ENCODE results near the gene SDR42E2. TPM values are rescaled to one million over a fixed set of nuclear protein-coding genes. Genes with fewer than 3 reads are reported as not detected.

The SDR42E2 gene
- total and polyA plus RNA-seq, 10 of the 15 experiments (the other 5 are each of a cell fraction or from before 2014, with no cell fraction given): 0.01 to 0.09 (median 0.08) TPM; not detected in 4

- no peaks in the 10 kb centered on the region for H3K9me3 ChIP-seq (replicated peaks; ENCODE audit: control insufficient read depth, insufficient read depth, low read length)
- in situ Hi-C loops (cut with MboI): loop anchor here (5.0 kb wide), 1 partner anchor 101 kb away; the partner anchor contains the start of gene POLR3E
- no peaks in the 10 kb centered on the region for H4K20me1 ChIP-seq (ENCODE audit: control insufficient read depth, insufficient read depth)
- no TSS peak for BruUV-seq (replicated peaks)
- peak; percentile 95 for DNase-seq (ENCODE audit: low read depth, low spot score)
- H3K9ac ChIP-seq (ENCODE audit: control insufficient read depth, insufficient read depth, low read length): peak overlapping the region; percentile 9
- no peaks in the 10 kb centered on the region for H3K36me3 ChIP-seq (ENCODE audit: control insufficient read depth in 2 of 2, insufficient read depth in 2 of 2, low read length in 1 of 2)
- peak overlapping the region; percentile 96 for H2AFZ ChIP-seq (ENCODE audit: control insufficient read depth, low read depth, low read length)
- peak overlapping the region; percentile 89 for H3K4me3 ChIP-seq
- H3K4me1 ChIP-seq (ENCODE audit: control insufficient read depth, insufficient read depth, low read length): peaks cover 41% of the 10 kb centered on the region
- ChIA-PET POLR2A (interaction anchor here (1.4 to 6.0 kb wide), 3 partner anchors 10 to 158 kb away, joined by 6 to 104 read pairs (median 21); partner anchors contain the start of genes EEF2K and POLR3E), CTCF (interaction anchor here (0.6 to 8.4 kb wide), 13 partner anchors 10 to 182 kb away, joined by 3 to 132 read pairs (median 4); partner anchors contain the start of genes EEF2K and POLR3E), RAD21 (ENCODE audit: unreplicated experiment) (interaction anchor here (0.6 to 7.8 kb wide), 9 partner anchors 11 to 1214 kb away, joined by 3 to 74 read pairs (median 5); partner anchors contain the start of genes EEF2K and POLR3E), SMC1A (ENCODE audit: uncharacterized antibody, unreplicated experiment) (interaction anchor here (0.6 to 9.0 kb wide), 6 partner anchors 9 to 243 kb away, joined by 3 to 86 read pairs (median 18); partner anchors contain the start of genes EEF2K and POLR3E)
- 0 out of 2 replicates have a peak overlapping the region, but pooled peaks have one; percentile 26 for H3K27ac ChIP-seq (ENCODE audit: control insufficient read depth, insufficient read depth)
- peak overlapping the region; percentile 84 for H3K4me2 ChIP-seq (ENCODE audit: control insufficient read depth, insufficient read depth)
- intact Hi-C loops (cut with micrococcal nuclease; ENCODE audit: unreplicated experiment): loop anchor here (1.0 to 2.0 kb wide), 3 partner anchors 10 to 101 kb away; partner anchors contain the start of genes EEF2K and POLR3E
- peak; percentile 31 for ATAC-seq
- peak; percentile 93 for FAIRE-seq
- no peaks in the 10 kb centered on the region for H3K27me3 ChIP-seq (replicated peaks in 1 of 2; ENCODE audit: control insufficient read depth in 2 of 2, insufficient read depth in 2 of 2, low read length in 1 of 2)
- under 1% methylated on average over 39 of the region's 39 CpGs for WGBS (ENCODE audit: insufficient coverage, insufficient replicate concordance, low lambda C conversion rate, missing lambda C conversion rate)
- no peaks in the 10 kb centered on the region for H3K79me2 ChIP-seq (ENCODE audit: control insufficient read depth, insufficient read depth, low read length)
- TF ChIP-seq RUNX3 (IDR thresholded peaks at IDR 0.05; ENCODE audit: low read length) (no peak), CREM (IDR thresholded peaks at IDR 0.05; ENCODE audit: low read depth) (0 out of 2 replicates have a peak, but pooled peaks have one; percentile 34), NKRF (conservative IDR thresholded peaks at IDR 0.05) (peak; percentile 43), LARP7 (IDR thresholded peaks at IDR 0.05) (peak; percentile 53; the same call in 1 of the 2 replicates), SREBF1 (IDR thresholded peaks at IDR 0.05; ENCODE audit: low read length) (peak; percentile 48; the same call in 1 of the 2 replicates), SUZ12 (IDR thresholded peaks at IDR 0.05; ENCODE audit: unreplicated experiment) (no peak), MEF2A (IDR thresholded peaks at IDR 0.05; ENCODE audit: insufficient read depth, low read depth, low read length) (peak; percentile 69), CTCF (IDR thresholded peaks at IDR 0.05 in 2 of 3, conservative IDR thresholded peaks at IDR 0.05 in 1 of 3; ENCODE audit: control insufficient read depth in 2 of 3, extremely low read depth in 1 of 3, insufficient read depth in 1 of 3, low read depth in 3 of 3, low read length in 3 of 3) (peak; percentile 90 to 91 (median 90)), SIN3A (IDR thresholded peaks at IDR 0.05; ENCODE audit: low read depth, low read length) (0 out of 2 replicates have a peak, but pooled peaks have one; percentile 41), FOXK2 (IDR thresholded peaks at IDR 0.05) (0 out of 2 replicates have a peak, but pooled peaks have one; percentile 42), ZBTB40 (IDR thresholded peaks at IDR 0.05; ENCODE audit: borderline replicate concordance) (peak; percentile 83; the same call in 1 of the 2 replicates)
Observed at GRCh38 chr16:22195695-22196558, 33.6 kb downstream of the SDR42E2 start.

Data from GM12878 (cell line).